IMR-90 (cell line): Measurements from ENCODE around the gene AOPEP. TPM values are rescaled to one million over a fixed set of nuclear protein-coding genes. Genes with fewer than 3 reads are reported as not detected.

ENCODE experiments used
- ATAC-seq: fragments of 200-7000 bp; cut with Tn5 transposase; 2 replicates; pipeline ENCODE4 v1.9.1; 2020; ENCODE audit warnings: low read depth, mild to moderate bottlenecking, moderate library complexity
- BruUV-seq: library from RNA; stranded (reverse); fragments of 400-500 nt; replicated peaks from 2 replicates; lab custom pipeline; 2021; lab: Mats Ljungman, UMichigan
- CTCF ChIA-PET: fragments of 300-600 bp; formaldehyde crosslinking; extraction: SDS; loops from one replicate; lab custom pipeline; 2021; ENCODE audit warnings: antibody characterized with exemption; lab: Yijun Ruan, JAX
- POLR2A ChIA-PET: fragments of 300-600 bp; sonication (Branson Sonifier 250); formaldehyde crosslinking; loops from one replicate; lab custom pipeline; 2022; ENCODE audit warnings: antibody characterized with exemption; ENCODE audit not compliant: unreplicated experiment; lab: Charles Lee
- DNase-seq: peaks from one replicate; pipeline ENCODE4 v3.0.0; 2013
- H2AFZ ChIP-seq: replicated peaks from 2 replicates; pipeline ENCODE3; 2013; ENCODE audit warnings: low read length, mild to moderate bottlenecking; ENCODE audit not compliant: poor library complexity
- H2AK5ac ChIP-seq: 2 replicates; pipeline ENCODE4 v1.6.1; 2013; ENCODE audit warnings: low read depth, low read length, inconsistent platforms
- H2AK9ac ChIP-seq: replicated peaks from 2 replicates; pipeline ENCODE3; 2013; ENCODE audit warnings: mild to moderate bottlenecking, low read depth, low read length, moderate library complexity; ENCODE audit not compliant: poor library complexity
- H2BK120ac ChIP-seq: 2 replicates; pipeline ENCODE4 v1.6.1; 2013; ENCODE audit warnings: low read depth, low read length, inconsistent platforms
- H2BK15ac ChIP-seq: 3 replicates; pipeline ENCODE4 v1.6.1; 2013; ENCODE audit warnings: low read depth, low read length, inconsistent platforms
- H2BK20ac ChIP-seq: 2 replicates; pipeline ENCODE4 v1.6.1; 2013; ENCODE audit warnings: low read depth, mild to moderate bottlenecking, inconsistent platforms, low read length, moderate library complexity
- H2BK5ac ChIP-seq: 2 replicates; pipeline ENCODE4 v1.6.1; 2013; ENCODE audit warnings: mild to moderate bottlenecking, low read depth, low read length, inconsistent platforms; ENCODE audit not compliant: poor library complexity, severe bottlenecking
- H3K14ac ChIP-seq: replicated peaks from 2 replicates; pipeline ENCODE4 v1.6.1; 2013; ENCODE audit warnings: low read depth, low read length, inconsistent platforms
- H3K18ac ChIP-seq: 2 replicates; pipeline ENCODE4 v1.6.1; 2013; ENCODE audit warnings: low read depth, low read length, control low read depth
- H3K23ac ChIP-seq: 2 replicates; pipeline ENCODE4 v1.6.1; 2013; ENCODE audit warnings: low read depth, low read length, inconsistent platforms
- H3K27ac ChIP-seq: 2 replicates; pipeline ENCODE4 v1.5.1; 2013; ENCODE audit warnings: mild to moderate bottlenecking, control low read depth, low read length; ENCODE audit not compliant: insufficient read depth
- H3K27me3 ChIP-seq: 2 replicates; pipeline ENCODE4 v1.6.1; 2013; ENCODE audit warnings: low read length; ENCODE audit not compliant: control insufficient read depth, insufficient read depth
- H3K36me3 ChIP-seq: 2 replicates; pipeline ENCODE4 v1.6.1; 2013; ENCODE audit warnings: low read length, mixed read lengths; ENCODE audit not compliant: control insufficient read depth, insufficient read depth
- H3K4ac ChIP-seq: 2 replicates; pipeline ENCODE4 v1.6.1; 2013; ENCODE audit warnings: low read depth, low read length, inconsistent platforms
- H3K4me1 ChIP-seq: 2 replicates; pipeline ENCODE4 v1.6.1; 2013; ENCODE audit warnings: low read length, mixed read lengths; ENCODE audit not compliant: control insufficient read depth, insufficient read depth
- H3K4me2 ChIP-seq: 2 replicates; pipeline ENCODE4 v1.6.1; 2013; ENCODE audit warnings: low read depth, mild to moderate bottlenecking, control low read depth, low read length, moderate library complexity
- H3K4me3 ChIP-seq: 2 replicates; pipeline ENCODE4 v1.5.1; 2013; ENCODE audit warnings: low read depth, mild to moderate bottlenecking, control low read depth, low read length, moderate library complexity; ENCODE audit not compliant: insufficient read depth
- H3K56ac ChIP-seq: 2 replicates; pipeline ENCODE4 v1.6.1; 2013; ENCODE audit warnings: low read length, inconsistent platforms; ENCODE audit not compliant: insufficient read depth; ENCODE audit errors: extremely low read depth
- H3K79me1 ChIP-seq, 2 experiments: 2 replicates each; pipeline ENCODE4 v1.6.1; 2013; ENCODE audit warnings: low read length in 2 of 2, inconsistent platforms in 1 of 2, low read depth in 1 of 2
- H3K9ac ChIP-seq: 2 replicates; pipeline ENCODE4 v1.6.1; 2013; ENCODE audit warnings: low read depth, low read length, control low read depth
- H3K9me1 ChIP-seq: 2 replicates; pipeline ENCODE4 v1.6.1; 2013; ENCODE audit warnings: low read length, inconsistent platforms; ENCODE audit not compliant: insufficient read depth
- H3K9me3 ChIP-seq: 2 replicates; pipeline ENCODE4 v1.6.1; 2013; ENCODE audit warnings: low read length; ENCODE audit not compliant: control insufficient read depth, insufficient read depth
- H4K20me1 ChIP-seq: 2 replicates; pipeline ENCODE4 v1.6.1; 2013; ENCODE audit warnings: low read length, inconsistent platforms; ENCODE audit not compliant: insufficient read depth
- H4K5ac ChIP-seq: 2 replicates; pipeline ENCODE4 v1.6.1; 2013; ENCODE audit warnings: mild to moderate bottlenecking, low read depth, low read length, control low read depth
- H4K8ac ChIP-seq, 2 experiments: 2 replicates each; pipeline ENCODE4 v1.6.1; 2013; ENCODE audit warnings: low read depth in 2 of 2, low read length in 2 of 2, control low read depth in 1 of 2, inconsistent platforms in 1 of 2
- H4K91ac ChIP-seq: 2 replicates; pipeline ENCODE4 v1.6.1; 2013; ENCODE audit warnings: low read depth, low read length, inconsistent platforms; ENCODE audit not compliant: insufficient read depth
- FOS ChIP-seq: fragments of 150-350 bp; IDR thresholded peaks from 2 replicates; pipeline ENCODE4 v1.6.1; 2016; ENCODE audit warnings: low read depth, low read length
- MAFK ChIP-seq: IDR thresholded peaks from 2 replicates; pipeline ENCODE4 v1.6.1; 2012; ENCODE audit warnings: low read depth, low read length, improper control_type of control experiment
- MAZ ChIP-seq: IDR thresholded peaks from 2 replicates; pipeline ENCODE4 v1.6.1; 2012; ENCODE audit warnings: low read depth, mild to moderate bottlenecking, low read length, improper control_type of control experiment, moderate library complexity, borderline replicate concordance
- RFX5 ChIP-seq: IDR thresholded peaks from 2 replicates; pipeline ENCODE4 v1.8.0; 2012; ENCODE audit warnings: low read depth, mild to moderate bottlenecking, low read length, moderate library complexity
- WGBS, 2 experiments: methylation state at CpG; one replicate each; pipeline versions ENCODE4 v1.1.5 to v1.1.7; 2013; ENCODE audit warnings: missing lambda C conversion rate in 2 of 2; ENCODE audit not compliant: insufficient read length in 1 of 2; ENCODE audit errors: extremely low coverage in 2 of 2; 5-methylcytosine and 5-hydroxymethylcytosine counted together
- dilution Hi-C: fragments of 300-500 bp; cut with HindIII; formaldehyde crosslinking; loops from one replicate; pipeline ENCODE4 v1.14.3; 2018; ENCODE audit warnings: low sequenced_read_pairs; ENCODE audit not compliant: unreplicated experiment
- in situ Hi-C: fragments of 300-500 bp; cut with MboI; formaldehyde crosslinking; loops from 3 replicates; pipeline ENCODE4 v1.14.3; 2019; ENCODE audit warnings: low sequenced_read_pairs, inconsistent platforms, mixed read lengths
- intact Hi-C: fragments of 100-400 bp; cut with micrococcal nuclease; formaldehyde crosslinking; loops from 2 replicates; pipeline ENCODE4 v1.10.0; 2022
- polyA plus RNA-seq, 3 experiments: library from polyadenylated mRNA; depleted of rRNA; stranded (reverse); fragments of >200 nt; gene quantifications; 2 replicates each; pipeline ENCODE4 v1.2.3, GENCODE V29; 2012; ENCODE audit warnings: low replicate concordance in 1 of 3
- total RNA-seq: library from RNA; depleted of rRNA; stranded (reverse); fragments of >200 nt; gene quantifications from 2 replicates; pipeline ENCODE4 v1.2.3, GENCODE V29; 2012
- TF ChIP-seq, protein P1 (sequence below): fragments of 150-350 bp; IDR thresholded peaks from 2 replicates; pipeline ENCODE4 v1.6.1; 2017; ENCODE audit warnings: mild to moderate bottlenecking, antibody characterized with exemption, low read length, low read depth

The AOPEP gene
- total and polyA plus RNA-seq, 2 of the 4 experiments (the other 2 are of a cell fraction): 34.9 to 38.7 TPM

DNA sequence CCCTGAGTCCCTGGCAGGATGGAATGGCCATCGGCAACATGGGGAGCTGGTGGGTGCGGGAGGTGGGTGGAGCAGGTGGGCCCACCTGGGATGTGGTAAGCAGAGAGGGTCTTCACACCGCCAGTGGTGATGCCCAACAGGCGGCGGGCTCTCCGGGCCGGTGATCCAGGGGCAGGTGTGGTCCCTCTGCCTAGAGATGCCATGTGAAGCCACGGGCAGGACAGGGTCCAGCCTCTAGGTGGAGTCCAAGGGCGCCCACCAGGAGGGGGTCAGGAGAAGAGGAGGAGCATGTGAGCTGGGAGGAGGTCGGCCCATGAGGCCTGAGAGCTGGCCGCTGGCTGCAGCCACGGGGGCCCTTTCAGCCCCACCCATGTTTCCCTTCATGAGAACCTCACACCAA lies 369.9 kb downstream of the AOPEP start:
- Histone ChIP-seq H2BK15ac (no peak overlapping the region), H4K8ac (no peak overlapping the region), H3K23ac (no peak overlapping the region), H3K36me3 (peaks cover 22% of the 10 kb centered on the region), H4K20me1 (peaks cover 7% of the 10 kb centered on the region), H3K79me1 (peaks cover 11 to 51% of the 10 kb centered on the region in 2 experiments), H2BK5ac (no peak overlapping the region), H3K56ac (no peak overlapping the region), H3K18ac (no peak overlapping the region), H2BK120ac (no peak overlapping the region), H4K91ac (no peak overlapping the region), H3K4me1 (peaks cover 26% of the 10 kb centered on the region), H2AK5ac (no peak overlapping the region), H3K9ac (no peak overlapping the region), H2AK9ac (no peak overlapping the region), H3K27ac (no peak overlapping the region), H2AFZ (no peak overlapping the region), H3K9me3 (no peaks in the 10 kb centered on the region), H3K9me1 (peaks cover 32% of the 10 kb centered on the region), H3K4ac (no peak overlapping the region), H3K14ac (no peak overlapping the region), H3K4me2 (no peak overlapping the region), H4K5ac (no peak overlapping the region), H2BK20ac (no peak overlapping the region), H3K27me3 (no peaks in the 10 kb centered on the region), H3K4me3 (no peak overlapping the region)
- no TSS peak for BruUV-seq
- TF ChIP-seq MAFK: no peak
- no peak for TF ChIP-seq MAZ
- TF ChIP-seq FOS: no peak
- TF ChIP-seq, protein P1, sequence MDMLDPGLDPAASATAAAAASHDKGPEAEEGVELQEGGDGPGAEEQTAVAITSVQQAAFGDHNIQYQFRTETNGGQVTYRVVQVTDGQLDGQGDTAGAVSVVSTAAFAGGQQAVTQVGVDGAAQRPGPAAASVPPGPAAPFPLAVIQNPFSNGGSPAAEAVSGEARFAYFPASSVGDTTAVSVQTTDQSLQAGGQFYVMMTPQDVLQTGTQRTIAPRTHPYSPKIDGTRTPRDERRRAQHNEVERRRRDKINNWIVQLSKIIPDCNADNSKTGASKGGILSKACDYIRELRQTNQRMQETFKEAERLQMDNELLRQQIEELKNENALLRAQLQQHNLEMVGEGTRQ: no peak
- no peak for TF ChIP-seq RFX5
- ChIA-PET POLR2A (no interaction called here), CTCF (interaction anchor here (1.1 kb wide), 1 partner anchor 316 kb away, joined by 3 read pairs; no protein-coding TSS in a partner anchor)
- 100% methylated on average over 1 of the region's 12 CpGs; no CpG with 5 or more reads in 1 of the 2 experiments for WGBS, 2 experiments
- intact Hi-C loops (no loop called here), dilution Hi-C loops (no loop called here), in situ Hi-C loops (no loop called here)
- ATAC-seq (no peak), DNase-seq (no peak)
